Measurements from ENCODE around the gene UBR4.

The UBR4 gene

GRCh38 chr1:19115082-19115808 is 94.8 kb downstream of the UBR4 start:
- DNase-seq (ENCODE audit: extremely low spot score), result no peak
- TF ChIP-seq ZNF384 (IDR thresholded peaks at IDR 0.05), result no peak
- TF ChIP-seq L3MBTL2 (conservative IDR thresholded peaks at IDR 0.05), result no peak
- no peak for TF ChIP-seq HDGF (IDR thresholded peaks at IDR 0.05; ENCODE audit: borderline replicate concordance)
- TF ChIP-seq NFRKB (IDR thresholded peaks at IDR 0.05), result no peak
- no peak for TF ChIP-seq FOXM1 (IDR thresholded peaks at IDR 0.05; ENCODE audit: borderline replicate concordance)
- no peak for TF ChIP-seq FOXK2 (IDR thresholded peaks at IDR 0.05)
- TF ChIP-seq ARNT (IDR thresholded peaks at IDR 0.05), result no peak
- TF ChIP-seq ELF4 (IDR thresholded peaks at IDR 0.05), result no peak
- no peak for TF ChIP-seq SUZ12 (IDR thresholded peaks at IDR 0.05)
- no peak for TF ChIP-seq PKNOX1 (IDR thresholded peaks at IDR 0.05)
- TF ChIP-seq BHLHE40 (IDR thresholded peaks at IDR 0.05; ENCODE audit: borderline replicate concordance), result no peak
- no peak for TF ChIP-seq SP1 (IDR thresholded peaks at IDR 0.05)
- no peak for TF ChIP-seq CTBP1 (IDR thresholded peaks at IDR 0.05; ENCODE audit: borderline replicate concordance)
- no peak for TF ChIP-seq LEF1 (IDR thresholded peaks at IDR 0.05; ENCODE audit: borderline replicate concordance)
- TF ChIP-seq FOXA1 (IDR thresholded peaks at IDR 0.05), result no peak
- TF ChIP-seq TARDBP (IDR thresholded peaks at IDR 0.05), result no peak
- ChIA-PET POLR2A (no interaction called here), CTCF (interaction anchor here (0.7 kb wide), 1 partner anchor 92 kb away, joined by 3 read pairs; no protein-coding TSS in a partner anchor)

- ChIA-PET CTCF (interaction anchor here (0.6 to 1.2 kb wide), 2 partner anchors 20 to 201 kb away, joined by 3 to 4 read pairs; no protein-coding TSS in a partner anchor), POLR2A (no interaction called here)
- peak; percentile 28 for DNase-seq (ENCODE audit: extremely low spot score)
- TF ChIP-seq CTBP1 (IDR thresholded peaks at IDR 0.05; ENCODE audit: borderline replicate concordance) (no peak), ARNT (IDR thresholded peaks at IDR 0.05) (no peak), L3MBTL2 (conservative IDR thresholded peaks at IDR 0.05) (no peak), TARDBP (IDR thresholded peaks at IDR 0.05) (no peak), NFRKB (IDR thresholded peaks at IDR 0.05) (no peak), ZNF384 (IDR thresholded peaks at IDR 0.05) (no peak), FOXA1 (IDR thresholded peaks at IDR 0.05) (no peak), FOXM1 (IDR thresholded peaks at IDR 0.05; ENCODE audit: borderline replicate concordance) (no peak)
Observed at GRCh38 chr1:19113697-19114092, 96.4 kb downstream of the UBR4 start.

- CTCF ChIA-PET, result interaction anchor here (1.2 kb wide), 1 partner anchor 200 kb away, joined by 4 read pairs; no protein-coding TSS in a partner anchor
- POLR2A ChIA-PET, result no interaction called here
- TF ChIP-seq SUZ12 (IDR thresholded peaks at IDR 0.05), result no peak
- no peak for TF ChIP-seq ELF4 (IDR thresholded peaks at IDR 0.05)
- DNase-seq (ENCODE audit: extremely low spot score), result no peak
Observed at GRCh38 chr1:19112891-19113696, 97.0 kb downstream of the UBR4 start.

GRCh38 chr1:19110257-19110927 is 99.7 kb downstream of the UBR4 start:
- DNase-seq (ENCODE audit: extremely low spot score), result no peak
- ChIA-PET POLR2A (interaction anchor here (0.6 kb wide), 1 partner anchor 114 kb away, joined by 3 read pairs; no protein-coding TSS in a partner anchor), CTCF (no interaction called here)
- TF ChIP-seq ZNF384 (IDR thresholded peaks at IDR 0.05) (no peak), ELF4 (IDR thresholded peaks at IDR 0.05) (no peak), ARNT (IDR thresholded peaks at IDR 0.05) (no peak), NFRKB (IDR thresholded peaks at IDR 0.05) (no peak), BHLHE40 (IDR thresholded peaks at IDR 0.05; ENCODE audit: borderline replicate concordance) (no peak), SP1 (IDR thresholded peaks at IDR 0.05) (no peak)

- ChIA-PET CTCF (no interaction called here), POLR2A (no interaction called here)
- DNase-seq (ENCODE audit: extremely low spot score), result no peak
- TF ChIP-seq HDGF (IDR thresholded peaks at IDR 0.05; ENCODE audit: borderline replicate concordance) (no peak), FOXM1 (IDR thresholded peaks at IDR 0.05; ENCODE audit: borderline replicate concordance) (no peak), LEF1 (IDR thresholded peaks at IDR 0.05; ENCODE audit: borderline replicate concordance) (no peak), FOXA1 (IDR thresholded peaks at IDR 0.05) (no peak), CTBP1 (IDR thresholded peaks at IDR 0.05; ENCODE audit: borderline replicate concordance) (no peak), PKNOX1 (IDR thresholded peaks at IDR 0.05) (no peak), NFRKB (IDR thresholded peaks at IDR 0.05) (no peak)
Observed at GRCh38 chr1:19109545-19109944, 100.5 kb downstream of the UBR4 start.

GRCh38 chr1:19101244-19101643 is 108.8 kb downstream of the UBR4 start:
- no peak for TF ChIP-seq FOXM1 (IDR thresholded peaks at IDR 0.05; ENCODE audit: borderline replicate concordance)
- TF ChIP-seq NFRKB (IDR thresholded peaks at IDR 0.05), result no peak
- no peak for TF ChIP-seq TARDBP (IDR thresholded peaks at IDR 0.05)
- TF ChIP-seq SUZ12 (IDR thresholded peaks at IDR 0.05), result no peak
- TF ChIP-seq ARNT (IDR thresholded peaks at IDR 0.05), result no peak
- no peak for TF ChIP-seq ELF4 (IDR thresholded peaks at IDR 0.05)
- TF ChIP-seq ZNF384 (IDR thresholded peaks at IDR 0.05), result no peak
- no peak for TF ChIP-seq L3MBTL2 (conservative IDR thresholded peaks at IDR 0.05)
- no peak for TF ChIP-seq PKNOX1 (IDR thresholded peaks at IDR 0.05)
- no peak for TF ChIP-seq FOXK2 (IDR thresholded peaks at IDR 0.05)
- TF ChIP-seq SP1 (IDR thresholded peaks at IDR 0.05), result no peak
- no peak for TF ChIP-seq HDGF (IDR thresholded peaks at IDR 0.05; ENCODE audit: borderline replicate concordance)
- no peak for TF ChIP-seq LEF1 (IDR thresholded peaks at IDR 0.05; ENCODE audit: borderline replicate concordance)
- TF ChIP-seq FOXA1 (IDR thresholded peaks at IDR 0.05), result no peak
- no peak for TF ChIP-seq BHLHE40 (IDR thresholded peaks at IDR 0.05; ENCODE audit: borderline replicate concordance)
- TF ChIP-seq CTBP1 (IDR thresholded peaks at IDR 0.05; ENCODE audit: borderline replicate concordance), result no peak
- ChIA-PET CTCF (interaction anchor here (0.6 kb wide), 1 partner anchor 1660 kb away, joined by 3 read pairs; no protein-coding TSS in a partner anchor), POLR2A (no interaction called here)
- no peak for DNase-seq (ENCODE audit: extremely low spot score)
